Stimulated activated CD4-positive, alpha-beta T cell treated with anti-CD3 and anti-CD28 coated beads, Interleukin-4, amount 100 ng/mL, for 24 hours (primary cell): ENCODE data around the gene PRAMEF6.
"Not testable (repeated sequence)": the region's sequence is repeated elsewhere in the genome, so short reads cannot be mapped to it uniquely, and the experiment has no call there.

Experiments used
- DNase-seq: peaks from one replicate; pipeline ENCODE4 v3.0.0-alpha.2; 2020

The PRAMEF6 gene

DNA sequence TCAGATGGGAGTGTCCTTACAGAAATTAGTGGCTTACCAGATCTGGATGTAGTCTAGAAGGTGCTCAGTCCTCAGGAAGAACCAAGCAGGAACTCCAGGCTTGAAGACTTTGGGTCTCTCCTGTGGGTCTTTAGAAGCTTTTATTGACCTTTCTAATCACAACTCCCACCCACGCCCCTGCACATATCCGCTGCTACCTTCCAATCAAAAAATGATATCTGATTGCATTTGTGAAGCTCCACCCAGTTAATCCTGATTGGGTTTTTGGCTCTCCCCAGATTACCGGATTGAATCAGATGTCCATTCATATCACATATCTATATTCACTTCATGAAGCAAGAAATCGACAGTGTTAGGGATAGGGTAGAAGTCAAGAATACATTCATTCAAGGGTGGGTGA, at the start of gene PRAMEF6:
Gene PRAMEF6 (minus strand): TSS at position 101 of the 400 bp plus-strand sequence. CDS start 5,062 bp downstream, outside the sequence.
- DNase-seq = not testable (repeated sequence)

DNA sequence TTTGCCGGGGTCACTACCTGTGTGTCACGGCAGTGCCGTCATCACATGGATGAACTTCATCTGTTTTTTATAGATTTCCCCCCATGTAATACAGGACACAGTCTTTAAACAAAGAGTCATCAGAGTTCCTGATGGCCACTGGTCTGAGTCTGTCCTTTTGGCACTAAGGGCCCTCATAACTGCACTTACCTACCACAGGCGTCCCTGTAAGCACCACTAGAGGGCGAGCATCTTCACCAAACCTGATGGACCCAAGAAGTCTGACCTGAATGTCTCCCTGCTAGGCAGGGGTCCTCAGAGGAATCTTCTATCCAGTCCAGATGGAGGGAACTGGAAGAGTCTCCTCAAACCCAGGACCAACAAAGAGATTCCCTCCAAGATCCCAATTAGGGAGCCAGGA, 23.0 kb downstream of the PRAMEF6 start:
- not testable (repeated sequence) for DNase-seq

DNA sequence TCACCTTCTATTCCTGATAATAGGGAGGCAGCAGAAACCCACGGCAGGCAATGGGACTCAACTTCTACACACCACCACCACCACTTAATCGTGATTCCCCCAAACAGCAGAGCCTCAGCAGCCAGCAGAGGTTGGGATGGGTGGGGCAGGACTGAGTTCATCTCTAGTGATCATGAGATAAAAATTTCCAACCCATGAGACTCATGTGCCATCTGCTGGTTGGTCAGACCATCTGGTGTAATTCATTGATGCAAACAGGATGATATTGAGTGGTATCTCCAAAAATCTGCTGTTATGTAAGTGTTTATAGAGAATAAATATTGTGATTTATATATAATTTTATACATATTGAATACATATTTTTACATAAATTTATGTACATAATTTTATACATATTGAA, 25.6 kb downstream of the PRAMEF6 start:
- DNase-seq = not testable (repeated sequence)

DNA sequence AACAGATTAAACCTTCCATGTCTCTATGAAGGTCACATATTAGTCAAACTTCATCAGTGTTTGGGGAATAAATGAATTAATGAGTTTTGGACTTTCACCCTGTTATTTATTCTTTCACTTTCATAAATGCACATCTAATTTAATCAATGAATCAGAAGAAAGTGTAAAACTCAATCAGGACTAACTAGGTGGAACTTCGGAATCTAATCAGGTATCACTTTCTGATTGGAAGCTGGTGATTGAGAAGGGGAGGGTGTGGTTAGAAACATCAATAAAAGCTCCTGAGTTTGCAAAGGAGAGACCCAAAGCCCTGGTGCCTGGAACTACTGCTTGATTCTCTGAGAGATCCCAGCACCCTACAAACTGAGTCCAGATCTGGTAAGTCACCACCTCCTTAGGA, 31.1 kb downstream of the PRAMEF6 start, which contains the start of gene PRAMEF7:
Gene PRAMEF7 (plus strand): TSS at position 301 of the 400 bp plus-strand sequence. CDS start 1,083 bp downstream, outside the sequence.
- not testable (repeated sequence) for DNase-seq

DNA sequence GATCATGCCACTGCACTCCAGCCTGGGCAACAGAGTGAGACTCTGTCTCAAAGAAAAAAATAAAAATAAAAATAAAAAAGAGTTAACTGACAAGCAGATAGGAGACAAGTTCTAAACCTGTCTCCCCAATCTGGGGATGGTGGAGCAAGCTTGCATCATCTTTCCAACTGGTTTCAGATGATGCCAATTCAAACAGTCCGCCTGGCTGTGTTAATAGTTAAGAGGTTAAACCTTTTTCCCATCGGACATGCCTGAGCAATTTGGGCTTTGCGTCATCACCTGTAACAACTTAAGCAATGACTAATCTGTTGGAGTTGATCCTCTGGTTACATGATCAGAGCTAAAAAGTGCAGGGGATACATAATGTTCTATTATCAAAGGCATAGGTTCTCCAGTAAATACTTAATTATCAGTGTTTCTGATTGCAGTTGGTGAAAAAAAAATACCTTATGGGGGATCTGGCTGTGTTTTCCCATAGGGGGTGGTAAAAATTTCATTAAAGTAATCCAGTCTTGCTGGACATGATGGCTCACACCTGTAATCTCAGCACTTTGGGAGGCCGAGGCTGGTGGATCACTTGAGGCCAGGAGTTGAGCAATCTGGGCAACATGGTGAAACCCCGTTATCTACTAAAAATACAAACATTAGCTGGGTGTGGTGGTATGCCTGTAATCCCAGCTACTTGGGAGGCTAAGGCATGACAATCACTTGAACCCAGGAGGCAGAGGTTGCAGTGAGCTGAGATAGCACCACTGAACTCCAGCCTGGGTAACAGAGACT, 43.4 kb downstream of the PRAMEF6 start:
- not testable (repeated sequence) for DNase-seq

DNA sequence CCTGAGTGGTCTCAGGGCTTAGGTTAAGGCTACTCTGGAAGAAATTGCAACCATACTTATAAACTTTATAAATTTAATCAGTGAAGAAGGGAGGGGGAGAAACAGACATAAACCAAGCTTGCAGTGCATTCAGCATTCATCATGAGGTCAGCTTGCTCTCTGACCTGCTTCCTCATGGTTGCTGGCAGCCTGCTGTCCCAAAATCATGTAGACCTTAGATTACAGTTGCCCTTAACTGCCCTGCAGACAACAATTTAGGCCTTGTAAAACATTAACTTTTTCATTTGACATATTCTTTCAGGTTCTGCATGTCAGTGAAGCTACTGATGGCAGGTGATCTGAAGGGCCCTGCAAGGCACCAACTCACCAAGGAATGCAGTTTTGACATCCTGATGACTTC, 48.2 kb downstream of the PRAMEF6 start:
- not testable (repeated sequence) for DNase-seq

DNA sequence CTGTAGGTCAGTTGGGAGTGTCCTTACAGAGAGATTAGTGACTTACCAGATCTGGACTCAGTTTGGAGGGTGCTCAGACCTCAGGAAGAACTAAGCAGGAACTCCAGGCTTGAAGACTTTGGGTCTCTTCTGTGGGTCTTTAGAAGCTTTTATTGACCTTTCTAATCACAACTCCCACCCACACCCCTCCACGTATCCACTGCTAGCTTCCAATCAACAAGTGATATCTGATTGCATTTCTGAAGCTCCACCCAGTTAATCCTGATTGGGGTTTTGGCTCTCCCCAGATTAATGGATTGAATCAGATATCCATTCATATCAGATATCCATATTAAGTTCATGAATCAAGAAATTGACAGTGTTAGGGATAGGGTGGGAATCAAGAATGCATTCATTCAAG, 49.2 kb downstream of the PRAMEF6 start, which contains the start of gene PRAMEF10:
Gene PRAMEF10 (minus strand): TSS at position 101 of the 400 bp plus-strand sequence. CDS start 2,423 bp downstream, outside the sequence.
- not testable (repeated sequence) for DNase-seq
